SK-N-MC (cell line): ENCODE measurements around the gene CACNG4.
A peak's percentile ranks its signal among the peaks of the same experiment; 100 is the strongest.

ENCODE experiments used
- DNase-seq: peaks from one replicate; pipeline ENCODE4 v3.0.0-alpha.2; 2011; ENCODE audit warnings: low read depth, low spot score
- H3K27ac ChIP-seq: fragments of 200-600 bp; sonication (generic); 2 replicates; pipeline ENCODE4 v1.5.1; 2016; ENCODE audit warnings: mixed run types
- H3K36me3 ChIP-seq: fragments of 200-600 bp; sonication (generic); 2 replicates; pipeline ENCODE4 v1.6.1; 2017; ENCODE audit warnings: antibody characterized with exemption, low read length, mixed read lengths; ENCODE audit not compliant: insufficient read depth
- H3K4me3 ChIP-seq: fragments of 200-600 bp; sonication (generic); 2 replicates; pipeline ENCODE4 v1.5.1; 2016
- H3K9ac ChIP-seq: fragments of 200-600 bp; sonication (generic); 2 replicates; pipeline ENCODE4 v1.8.0; 2017; ENCODE audit warnings: mixed run types, mixed read lengths; ENCODE audit not compliant: insufficient read length
- H3K9me3 ChIP-seq: fragments of 200-600 bp; sonication (generic); 2 replicates; pipeline ENCODE4 v1.6.1; 2017; ENCODE audit warnings: low read depth, mild to moderate bottlenecking, antibody characterized with exemption, low read length, moderate library complexity, mixed read lengths
- EZH2 ChIP-seq: fragments of 200-600 bp; sonication (generic); IDR thresholded peaks from one replicate; pipeline ENCODE4 v1.6.1; 2017; ENCODE audit warnings: antibody characterized with exemption
- FOXP2 ChIP-seq: optimal IDR thresholded peaks from 2 replicates; pipeline ENCODE3; 2011; ENCODE audit warnings: mild to moderate bottlenecking, moderate library complexity; ENCODE audit not compliant: insufficient read depth; ENCODE audit errors: extremely low read length, control extremely low read depth
- POLR2AphosphoS5 ChIP-seq: IDR thresholded peaks from 2 replicates; pipeline ENCODE4 v1.6.1; 2012; ENCODE audit warnings: mild to moderate bottlenecking, low read depth, low read length, borderline replicate concordance

Gene CACNG4

DNA sequence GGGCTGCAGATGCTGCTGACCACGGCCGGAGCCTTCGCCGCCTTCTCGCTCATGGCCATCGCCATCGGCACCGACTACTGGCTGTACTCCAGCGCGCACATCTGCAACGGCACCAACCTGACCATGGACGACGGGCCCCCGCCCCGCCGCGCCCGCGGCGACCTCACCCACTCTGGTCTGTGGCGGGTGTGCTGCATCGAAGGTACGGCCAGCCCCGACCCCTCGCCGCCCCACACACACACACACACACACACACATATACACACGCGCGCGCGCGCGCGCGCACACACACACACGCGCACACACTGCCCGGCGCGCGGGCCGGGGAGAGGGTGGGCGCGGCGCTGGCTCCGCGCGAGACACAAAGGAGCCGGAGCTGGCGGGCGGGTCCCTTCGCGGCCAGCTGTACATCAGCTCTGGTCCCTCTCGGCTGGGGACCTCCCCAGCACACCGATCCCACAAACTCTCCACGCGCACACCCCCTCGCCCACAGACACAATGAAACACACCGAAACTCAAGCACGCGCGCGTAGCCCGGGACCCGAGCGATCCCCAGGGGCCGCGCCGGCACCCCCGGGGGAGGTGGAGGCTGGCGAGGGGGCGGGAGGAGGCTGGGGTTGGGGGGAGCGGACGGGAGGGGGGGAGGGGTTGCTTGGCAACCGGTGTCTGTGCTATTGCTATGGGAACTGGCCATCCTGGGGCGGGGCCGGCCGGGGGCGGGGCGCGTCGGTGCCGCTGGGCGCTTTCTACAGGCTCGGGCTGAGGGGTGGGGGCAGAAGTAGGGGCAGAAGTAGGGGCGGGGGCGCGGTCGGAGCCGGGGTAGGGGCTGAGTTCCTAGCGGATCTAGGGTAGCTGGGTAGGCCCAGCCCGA, 658 bp downstream of the CACNG4 start:
- no peak for TF ChIP-seq POLR2AphosphoS5
- no peak for TF ChIP-seq EZH2
- TF ChIP-seq FOXP2 = no peak
- no peak for DNase-seq
- H3K4me3 ChIP-seq = peak overlapping the region; percentile 81
- no peak overlapping the region for H3K27ac ChIP-seq
- no peak overlapping the region for H3K9ac ChIP-seq
- H3K9me3 ChIP-seq = no peaks in the 10 kb centered on the region
- H3K36me3 ChIP-seq = no peaks in the 10 kb centered on the region

DNA sequence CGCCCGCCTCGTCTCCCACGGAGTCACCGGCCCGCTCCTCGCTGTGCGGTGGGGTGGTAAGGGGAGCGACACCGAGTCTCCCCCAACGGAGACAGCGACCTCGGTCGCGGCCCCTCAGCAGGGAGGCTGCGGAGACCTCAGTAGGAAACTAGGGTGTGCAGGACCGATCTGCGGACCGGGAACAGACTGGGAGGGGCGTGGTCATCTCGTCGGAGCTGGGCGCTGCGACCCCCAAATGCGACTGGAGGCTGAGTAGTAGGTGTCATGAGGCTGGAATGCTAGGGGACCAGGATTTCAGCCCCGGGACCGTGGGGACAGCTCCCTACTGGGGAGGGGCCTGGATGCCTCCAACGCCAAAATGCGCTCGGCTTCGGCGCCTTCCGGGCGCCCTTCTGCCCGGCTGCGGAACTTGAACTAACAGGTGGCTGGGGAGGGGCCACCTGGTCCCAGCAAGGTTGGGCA, 1.3 kb downstream of the CACNG4 start:
- DNase-seq = no peak
- no peaks in the 10 kb centered on the region for H3K36me3 ChIP-seq
- H3K27ac ChIP-seq = no peak overlapping the region
- no peak overlapping the region for H3K9ac ChIP-seq
- H3K4me3 ChIP-seq = peak overlapping the region; percentile 81
- no peaks in the 10 kb centered on the region for H3K9me3 ChIP-seq
- TF ChIP-seq FOXP2 (no peak), POLR2AphosphoS5 (no peak), EZH2 (no peak)

DNA sequence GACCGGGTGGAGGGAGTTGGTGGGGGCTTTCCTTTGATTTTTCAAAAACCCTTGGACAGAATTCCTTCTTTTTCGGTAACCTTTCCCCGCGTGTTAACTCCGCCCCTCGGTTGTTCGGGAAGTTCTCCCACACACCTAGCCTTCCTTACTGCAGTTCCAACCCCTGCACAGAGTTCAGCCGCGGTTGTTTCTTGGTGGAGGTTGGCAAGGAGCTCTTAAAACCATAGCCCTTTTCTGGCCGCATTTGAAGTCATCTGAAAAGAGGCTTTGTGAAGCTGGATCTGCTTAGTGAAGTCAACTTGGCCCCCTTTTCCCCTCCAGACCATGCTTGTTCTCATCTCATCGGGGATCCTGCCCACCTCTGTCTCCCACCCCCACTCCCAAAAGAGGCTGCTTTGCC, 1.8 kb downstream of the CACNG4 start:
- H3K9me3 ChIP-seq = no peaks in the 10 kb centered on the region
- TF ChIP-seq EZH2 (no peak), FOXP2 (no peak), POLR2AphosphoS5 (no peak)
- no peak overlapping the region for H3K27ac ChIP-seq
- no peaks in the 10 kb centered on the region for H3K36me3 ChIP-seq
- no peak for DNase-seq
- H3K9ac ChIP-seq = no peak overlapping the region
- H3K4me3 ChIP-seq = no peak overlapping the region; the same call in 1 of the 2 replicates

DNA sequence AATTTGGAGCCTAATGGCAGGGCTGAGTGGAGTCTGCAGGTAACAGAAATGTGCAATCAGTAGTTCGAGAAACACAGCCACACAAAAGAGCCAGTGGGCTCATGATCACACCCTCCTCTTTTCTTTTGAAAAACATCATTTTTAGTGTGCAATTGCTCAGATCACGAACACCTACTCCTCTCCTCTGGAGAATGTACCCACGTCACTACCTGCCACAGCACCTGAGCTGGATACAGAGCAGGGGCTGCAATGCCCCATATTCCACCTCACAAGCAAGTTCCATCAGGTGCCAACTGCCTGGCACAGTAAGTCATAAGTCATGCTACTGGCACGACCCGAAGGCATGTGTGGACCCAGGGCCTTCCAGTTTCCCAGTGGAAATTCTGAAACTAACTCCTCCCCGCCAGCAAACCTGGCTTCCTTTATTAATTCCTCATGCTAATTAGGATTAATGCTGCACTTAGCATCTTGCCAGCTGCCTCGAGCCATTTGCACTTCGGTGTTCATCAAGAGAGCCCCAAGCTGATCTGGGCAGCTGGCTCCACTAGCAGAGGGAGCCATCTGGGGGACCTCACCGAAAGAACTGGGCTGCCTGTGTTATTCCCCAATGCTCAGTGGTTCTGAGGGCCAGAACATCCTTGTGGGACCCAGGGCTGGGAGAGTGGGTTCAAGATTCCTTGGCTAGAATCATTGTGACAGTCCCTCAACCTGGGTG, 2.4 kb downstream of the CACNG4 start:
- no peaks in the 10 kb centered on the region for H3K36me3 ChIP-seq
- H3K9ac ChIP-seq = no peak overlapping the region
- H3K27ac ChIP-seq = no peak overlapping the region
- no peak overlapping the region for H3K4me3 ChIP-seq
- no peak for TF ChIP-seq FOXP2
- DNase-seq = no peak
- H3K9me3 ChIP-seq = no peaks in the 10 kb centered on the region

DNA sequence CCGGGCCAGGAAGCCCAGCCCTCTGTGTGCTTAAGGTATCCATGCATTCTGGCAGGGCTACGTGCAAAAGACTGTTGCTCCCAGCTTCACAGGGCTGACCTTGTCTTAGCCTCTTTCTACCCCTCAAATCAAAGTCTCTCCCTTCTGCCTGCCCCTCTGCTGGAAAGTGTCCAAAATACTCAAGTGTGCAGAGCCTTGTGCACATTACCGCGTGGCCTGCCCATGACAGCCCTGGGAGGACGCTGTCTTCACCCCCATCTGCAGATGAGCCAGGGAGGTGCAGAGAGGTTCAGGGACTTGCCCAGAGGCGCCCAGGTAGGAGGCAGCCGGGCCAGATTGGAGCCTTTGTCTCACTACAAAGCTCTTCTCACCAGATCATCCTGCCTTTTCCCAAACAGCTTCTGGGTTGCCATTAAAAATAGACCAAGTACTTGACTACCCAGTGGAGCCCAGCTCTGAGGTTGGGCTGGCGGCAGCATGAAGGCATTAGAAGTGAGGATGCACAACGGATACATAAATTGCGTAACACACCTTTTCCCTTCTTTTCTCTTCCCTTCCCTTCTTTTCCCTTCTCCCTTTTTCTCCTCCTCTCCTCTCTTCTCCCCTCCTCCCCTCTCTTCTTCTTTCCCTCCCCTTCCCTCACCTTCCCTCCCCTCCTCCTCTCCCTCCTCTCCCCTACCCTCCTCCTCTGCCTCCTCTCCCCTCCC, 3.5 kb downstream of the CACNG4 start:
- no peaks in the 10 kb centered on the region for H3K36me3 ChIP-seq
- DNase-seq = no peak
- H3K27ac ChIP-seq = no peak overlapping the region
- TF ChIP-seq FOXP2 (no peak), POLR2AphosphoS5 (no peak), EZH2 (no peak)
- no peak overlapping the region for H3K9ac ChIP-seq
- no peaks in the 10 kb centered on the region for H3K9me3 ChIP-seq
- H3K4me3 ChIP-seq = no peak overlapping the region

DNA sequence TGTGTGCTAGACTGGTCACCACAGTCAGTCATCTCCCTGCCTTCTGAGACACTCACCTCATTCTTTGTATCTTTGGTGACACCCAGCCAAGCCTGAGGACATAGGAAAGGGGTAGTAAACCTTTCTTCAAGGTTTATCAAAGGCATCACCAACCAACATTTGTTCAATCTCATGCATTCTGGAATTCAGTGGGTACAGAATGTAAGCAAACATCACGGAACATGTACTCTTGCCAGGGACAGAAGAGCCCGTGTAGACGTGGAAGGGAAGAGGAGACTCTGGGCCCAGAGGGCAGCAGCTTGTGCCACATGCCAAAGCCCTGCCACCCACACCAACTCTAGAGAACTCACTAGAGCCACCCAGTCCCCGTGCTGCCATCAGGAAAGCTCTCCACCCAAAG, 4.4 kb downstream of the CACNG4 start:
- Histone ChIP-seq H3K4me3 (no peak overlapping the region), H3K9me3 (no peaks in the 10 kb centered on the region), H3K9ac (no peak overlapping the region), H3K36me3 (no peaks in the 10 kb centered on the region), H3K27ac (no peak overlapping the region)
- no peak for DNase-seq
- no peak for TF ChIP-seq POLR2AphosphoS5
- TF ChIP-seq EZH2 = no peak
- TF ChIP-seq FOXP2 = no peak

DNA sequence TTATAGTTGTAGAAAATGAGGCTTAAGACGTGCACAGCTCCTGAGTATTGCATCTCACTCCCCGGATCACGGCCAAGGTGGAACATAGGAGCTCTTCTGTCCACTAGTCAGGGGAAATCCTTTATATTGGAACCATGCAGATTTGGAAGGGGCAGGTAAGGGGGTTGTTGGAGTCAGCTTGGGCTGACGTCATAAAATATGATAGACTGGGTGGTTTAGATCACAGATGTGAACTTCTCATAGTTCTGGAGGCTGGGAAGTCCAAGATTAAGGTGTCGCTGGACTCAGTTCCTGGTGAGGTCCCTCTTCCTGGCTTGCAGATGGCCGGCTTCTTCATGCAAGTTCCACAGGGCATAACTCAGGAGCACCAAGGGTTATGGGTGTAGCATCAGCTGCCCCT, 5.6 kb downstream of the CACNG4 start:
- DNase-seq = no peak
- no peak overlapping the region for H3K9ac ChIP-seq
- no peak overlapping the region for H3K27ac ChIP-seq
- TF ChIP-seq FOXP2 (no peak), EZH2 (no peak), POLR2AphosphoS5 (no peak)
- H3K36me3 ChIP-seq = no peaks in the 10 kb centered on the region
- no peaks in the 10 kb centered on the region for H3K9me3 ChIP-seq
- H3K4me3 ChIP-seq = no peak overlapping the region

DNA sequence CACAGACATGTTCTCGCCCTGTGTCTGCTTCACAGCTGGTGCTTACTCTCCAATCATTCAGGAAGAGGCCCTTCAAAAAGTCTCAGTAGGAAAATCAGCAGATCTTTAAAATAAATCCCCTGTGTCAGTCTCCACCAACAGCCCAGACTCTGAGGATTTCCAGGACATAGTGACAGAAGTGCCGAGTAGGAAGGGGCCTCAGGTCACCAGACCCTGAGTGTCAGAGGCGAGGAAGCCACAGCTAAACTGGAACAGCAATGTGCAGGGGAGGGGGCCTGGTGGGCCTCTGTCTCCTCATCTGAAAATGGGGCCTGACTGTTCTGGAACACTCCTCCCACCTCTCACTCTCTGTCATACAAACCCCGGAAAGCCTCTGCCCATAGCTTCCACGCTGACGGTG, 6.3 kb downstream of the CACNG4 start:
- H3K4me3 ChIP-seq = no peak overlapping the region
- H3K27ac ChIP-seq = no peak overlapping the region
- TF ChIP-seq FOXP2 = no peak
- TF ChIP-seq EZH2 = no peak
- no peak for TF ChIP-seq POLR2AphosphoS5
- no peaks in the 10 kb centered on the region for H3K9me3 ChIP-seq
- DNase-seq = no peak
- no peak overlapping the region for H3K9ac ChIP-seq
- no peaks in the 10 kb centered on the region for H3K36me3 ChIP-seq
